Hematopoietic multipotent progenitor cell treated with erythropoietin and hydrocortisone succinate and interleukin-3 and kit ligand, for 6 days (in vitro differentiated cells): ENCODE data around the gene SBF2.

Source experiments
- DNase-seq: peaks from one replicate; pipeline ENCODE4 v3.0.0-alpha.2; 2015

Gene SBF2

GRCh38 chr11:10317151-10317755, 23.2 kb upstream of the SBF2 start:
- DNase-seq, result no peak

GRCh38 chr11:10315083-10315482, 21.1 kb upstream of the SBF2 start:
- no peak for DNase-seq

GRCh38 chr11:10314199-10315072, 20.4 kb upstream of the SBF2 start:
- DNase-seq, result peak; percentile 55

- no peak for DNase-seq
Observed at GRCh38 chr11:10311802-10312201, 17.8 kb upstream of the SBF2 start.

GRCh38 chr11:10310301-10310841, 16.4 kb upstream of the SBF2 start:
- no peak for DNase-seq

- DNase-seq, result peak; percentile 45
Observed at GRCh38 chr11:10309163-10310093, 15.4 kb upstream of the SBF2 start.

GRCh38 chr11:10308201-10308954, 14.4 kb upstream of the SBF2 start:
- DNase-seq, result no peak

- DNase-seq, result peak; percentile 85
Observed at GRCh38 chr11:10307400-10308200, 13.6 kb upstream of the SBF2 start.

GRCh38 chr11:10307022-10307399, 13.0 kb upstream of the SBF2 start:
- peak; percentile 66 for DNase-seq

GRCh38 chr11:10305964-10306918, 12.2 kb upstream of the SBF2 start:
- DNase-seq, result no peak

GRCh38 chr11:10305262-10305963, 11.4 kb upstream of the SBF2 start:
- peak; percentile 75 for DNase-seq

- DNase-seq, result peak; percentile 56
Observed at GRCh38 chr11:10304495-10305261, 10.7 kb upstream of the SBF2 start, which contains the start of gene ADM. Gene ADM, plus strand, starts transcription at chr11:10305073. Its CDS starts 628 bp downstream, at chr11:10305701.

GRCh38 chr11:10303558-10304363, 9.7 kb upstream of the SBF2 start:
- peak; percentile 52 for DNase-seq

- DNase-seq, result peak; percentile 70
Observed at GRCh38 chr11:10302744-10303557, 8.9 kb upstream of the SBF2 start.

- DNase-seq, result no peak
Observed at GRCh38 chr11:10302359-10302743, 8.3 kb upstream of the SBF2 start.

- no peak for DNase-seq
Observed at GRCh38 chr11:10301656-10302358, 7.8 kb upstream of the SBF2 start.
